Fibroblast of mammary gland (primary cell): Measurements from ENCODE around the gene MYBPHL.

Experiments
- DNase-seq: peaks from one replicate; pipeline ENCODE4 v3.0.0-alpha.2; 2010; ENCODE audit warnings: low read depth
- H3K4me3 ChIP-seq: 2 replicates; pipeline ENCODE4 v1.5.1; 2011; ENCODE audit warnings: low read depth, mild to moderate bottlenecking, low read length, moderate library complexity; ENCODE audit not compliant: control insufficient read depth
- TF ChIP-seq, protein P1 (sequence below): conservative IDR thresholded peaks from 2 replicates; pipeline ENCODE4 v1.5.1; 2011; ENCODE audit warnings: low read depth, low read length, inconsistent platforms; ENCODE audit not compliant: control insufficient read depth, insufficient read depth

Gene MYBPHL

DNA sequence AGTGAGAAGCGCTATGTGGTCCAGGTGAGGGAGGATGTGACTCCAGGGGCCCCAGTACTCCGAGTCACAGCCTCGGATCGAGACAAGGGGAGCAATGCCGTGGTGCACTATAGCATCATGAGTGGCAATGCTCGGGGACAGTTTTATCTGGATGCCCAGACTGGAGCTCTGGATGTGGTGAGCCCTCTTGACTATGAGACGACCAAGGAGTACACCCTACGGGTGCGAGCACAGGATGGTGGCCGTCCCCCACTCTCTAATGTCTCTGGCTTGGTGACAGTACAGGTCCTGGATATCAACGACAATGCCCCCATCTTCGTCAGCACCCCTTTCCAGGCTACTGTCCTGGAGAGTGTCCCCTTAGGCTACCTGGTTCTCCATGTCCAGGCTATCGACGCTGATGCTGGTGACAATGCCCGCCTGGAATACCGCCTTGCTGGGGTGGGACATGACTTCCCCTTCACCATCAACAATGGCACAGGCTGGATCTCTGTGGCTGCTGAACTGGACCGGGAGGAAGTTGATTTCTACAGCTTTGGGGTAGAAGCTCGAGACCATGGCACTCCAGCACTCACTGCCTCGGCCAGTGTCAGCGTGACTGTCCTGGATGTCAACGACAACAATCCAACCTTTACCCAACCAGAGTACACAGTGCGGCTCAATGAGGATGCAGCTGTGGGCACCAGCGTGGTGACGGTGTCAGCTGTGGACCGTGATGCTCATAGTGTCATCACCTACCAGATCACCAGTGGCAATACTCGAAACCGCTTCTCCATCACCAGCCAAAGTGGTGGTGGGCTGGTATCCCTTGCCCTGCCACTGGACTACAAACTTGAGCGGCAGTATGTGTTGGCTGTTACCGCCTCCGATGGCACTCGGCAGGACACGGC is 55.3 kb downstream of the MYBPHL start:
- no peak for DNase-seq
- TF ChIP-seq, protein P1, sequence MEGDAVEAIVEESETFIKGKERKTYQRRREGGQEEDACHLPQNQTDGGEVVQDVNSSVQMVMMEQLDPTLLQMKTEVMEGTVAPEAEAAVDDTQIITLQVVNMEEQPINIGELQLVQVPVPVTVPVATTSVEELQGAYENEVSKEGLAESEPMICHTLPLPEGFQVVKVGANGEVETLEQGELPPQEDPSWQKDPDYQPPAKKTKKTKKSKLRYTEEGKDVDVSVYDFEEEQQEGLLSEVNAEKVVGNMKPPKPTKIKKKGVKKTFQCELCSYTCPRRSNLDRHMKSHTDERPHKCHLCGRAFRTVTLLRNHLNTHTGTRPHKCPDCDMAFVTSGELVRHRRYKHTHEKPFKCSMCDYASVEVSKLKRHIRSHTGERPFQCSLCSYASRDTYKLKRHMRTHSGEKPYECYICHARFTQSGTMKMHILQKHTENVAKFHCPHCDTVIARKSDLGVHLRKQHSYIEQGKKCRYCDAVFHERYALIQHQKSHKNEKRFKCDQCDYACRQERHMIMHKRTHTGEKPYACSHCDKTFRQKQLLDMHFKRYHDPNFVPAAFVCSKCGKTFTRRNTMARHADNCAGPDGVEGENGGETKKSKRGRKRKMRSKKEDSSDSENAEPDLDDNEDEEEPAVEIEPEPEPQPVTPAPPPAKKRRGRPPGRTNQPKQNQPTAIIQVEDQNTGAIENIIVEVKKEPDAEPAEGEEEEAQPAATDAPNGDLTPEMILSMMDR: no peak
- no peak overlapping the region for H3K4me3 ChIP-seq

DNA sequence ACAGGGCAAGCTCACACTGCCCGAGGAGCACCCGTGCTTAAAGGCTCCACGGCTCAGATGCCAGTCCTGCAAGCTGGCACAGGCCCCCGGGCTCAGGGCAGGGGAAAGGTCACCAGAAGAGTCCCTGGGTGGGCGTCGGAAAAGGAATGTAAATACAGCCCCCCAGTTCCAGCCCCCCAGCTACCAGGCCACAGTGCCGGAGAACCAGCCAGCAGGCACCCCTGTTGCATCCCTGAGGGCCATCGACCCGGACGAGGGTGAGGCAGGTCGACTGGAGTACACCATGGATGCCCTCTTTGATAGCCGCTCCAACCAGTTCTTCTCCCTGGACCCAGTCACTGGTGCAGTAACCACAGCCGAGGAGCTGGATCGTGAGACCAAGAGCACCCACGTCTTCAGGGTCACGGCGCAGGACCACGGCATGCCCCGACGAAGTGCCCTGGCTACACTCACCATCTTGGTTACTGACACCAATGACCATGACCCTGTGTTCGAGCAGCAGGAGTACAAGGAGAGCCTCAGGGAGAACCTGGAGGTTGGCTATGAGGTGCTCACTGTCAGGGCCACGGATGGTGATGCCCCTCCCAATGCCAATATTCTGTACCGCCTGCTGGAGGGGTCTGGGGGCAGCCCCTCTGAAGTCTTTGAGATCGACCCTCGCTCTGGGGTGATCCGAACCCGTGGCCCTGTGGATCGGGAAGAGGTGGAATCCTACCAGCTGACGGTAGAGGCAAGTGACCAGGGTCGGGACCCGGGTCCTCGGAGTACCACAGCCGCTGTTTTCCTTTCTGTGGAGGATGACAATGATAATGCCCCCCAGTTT is 56.1 kb downstream of the MYBPHL start:
- TF ChIP-seq, protein P1: no peak
- DNase-seq: no peak
- no peak overlapping the region for H3K4me3 ChIP-seq

DNA sequence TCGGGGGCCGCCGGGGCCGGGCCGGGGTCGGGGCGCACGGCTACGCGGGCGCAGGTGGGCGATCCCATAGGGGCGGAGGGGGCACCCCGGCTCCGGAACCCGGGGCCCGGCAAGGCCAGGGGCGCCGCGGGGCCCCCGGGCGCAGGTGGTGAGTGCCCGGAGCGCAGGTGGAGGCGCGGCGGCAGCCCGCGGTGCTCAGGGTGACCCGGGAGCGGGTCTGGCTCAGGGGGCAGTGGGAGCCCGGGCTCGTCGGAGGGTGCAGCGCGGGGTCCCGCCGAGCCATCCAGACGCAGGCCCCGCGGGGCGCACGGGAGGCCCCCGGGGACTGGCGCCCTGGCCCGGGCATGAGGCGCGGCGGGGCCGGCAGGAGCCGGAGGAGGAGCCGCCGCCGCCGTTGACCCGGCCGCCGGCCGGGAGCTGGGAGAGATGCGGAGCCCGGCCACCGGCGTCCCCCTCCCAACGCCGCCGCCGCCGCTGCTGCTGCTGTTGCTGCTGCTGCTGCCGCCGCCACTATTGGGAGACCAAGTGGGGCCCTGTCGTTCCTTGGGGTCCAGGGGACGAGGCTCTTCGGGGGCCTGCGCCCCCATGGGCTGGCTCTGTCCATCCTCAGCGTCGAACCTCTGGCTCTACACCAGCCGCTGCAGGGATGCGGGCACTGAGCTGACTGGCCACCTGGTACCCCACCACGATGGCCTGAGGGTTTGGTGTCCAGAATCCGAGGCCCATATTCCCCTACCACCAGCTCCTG is 57.0 kb downstream of the MYBPHL start:
- TF ChIP-seq, protein P1: no peak
- DNase-seq: no peak
- H3K4me3 ChIP-seq: no peak overlapping the region

DNA sequence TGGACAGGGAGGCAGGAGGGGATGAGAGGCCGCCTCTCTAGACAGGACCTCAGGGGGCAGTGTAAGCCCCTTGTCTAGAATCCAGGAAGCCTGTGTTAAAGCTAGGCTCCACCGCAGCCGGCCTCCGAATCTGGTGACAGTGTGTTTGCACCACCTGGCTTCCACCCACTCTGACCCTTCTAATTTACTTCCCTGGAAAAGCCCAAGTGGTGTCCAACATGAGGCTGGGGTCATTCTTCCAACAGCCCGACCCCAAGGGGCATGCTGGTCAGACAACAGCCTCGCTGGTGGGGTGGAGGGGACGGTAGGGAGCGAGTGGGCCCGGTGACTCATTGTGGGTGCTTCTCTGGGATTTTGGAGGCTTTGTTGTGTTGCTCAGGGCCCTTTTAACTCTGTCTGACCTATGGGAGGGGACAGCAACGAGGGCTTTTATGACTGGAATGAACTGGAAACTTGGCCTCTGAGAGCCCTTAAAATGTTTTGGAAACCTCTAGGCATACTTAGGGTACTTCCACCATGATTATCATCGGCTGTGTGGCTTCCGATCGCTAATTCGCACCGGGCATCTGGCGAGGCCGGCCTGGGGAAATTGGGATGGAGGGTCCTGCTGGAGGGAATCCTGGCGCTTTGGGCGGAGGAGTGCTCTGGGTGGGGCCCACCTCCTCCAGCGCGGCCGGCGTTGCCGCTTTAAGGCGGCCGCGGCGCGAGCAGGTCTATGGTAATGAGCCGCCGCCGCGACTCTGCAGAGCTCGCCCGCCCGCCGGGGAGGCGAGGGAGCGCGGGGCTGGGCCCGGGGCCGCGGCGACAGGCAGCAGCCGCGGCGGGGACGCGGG is 57.8 kb downstream of the MYBPHL start, which contains the start of gene CELSR2:
TSS of gene CELSR2 (plus strand) at position 743 of the 833 bp plus-strand sequence. CDS start 541 bp downstream, outside the sequence.
- peak; percentile 29 for DNase-seq
- H3K4me3 ChIP-seq: no peak within 1 kb of the TSS
- TF ChIP-seq, protein P1: no peak

DNA sequence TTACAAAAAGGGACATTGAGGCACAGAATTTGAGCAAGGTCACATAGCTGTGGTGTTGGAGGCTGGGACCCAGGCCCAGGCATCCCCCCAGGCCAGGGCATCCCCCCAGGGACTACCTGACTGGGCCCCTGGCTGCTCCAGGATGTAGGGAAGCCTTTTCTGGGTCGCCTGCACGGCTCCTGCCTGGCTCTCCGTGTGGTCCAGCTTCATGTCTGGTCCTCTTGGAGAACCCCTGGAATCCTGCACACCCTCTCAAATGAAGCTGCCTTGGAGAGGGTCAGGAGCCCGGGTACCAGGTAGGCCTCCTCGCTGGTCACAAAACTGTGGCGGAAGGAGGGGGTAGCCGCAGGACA is 58.4 kb downstream of the MYBPHL start:
- TF ChIP-seq, protein P1: no peak
- no peak for DNase-seq
- no peak overlapping the region for H3K4me3 ChIP-seq
